KG1 (cell line): ENCODE data around the gene ZFYVE1.
"Not testable (repeated sequence)": the region's sequence is repeated elsewhere in the genome, so short reads cannot be mapped to it uniquely, and the experiment has no call there.

Source experiments
- DNase-seq: peaks from one replicate; lab custom pipeline; 2025; lab: John Stamatoyannopoulos, UW

ZFYVE1 gene

GRCh38 chr14:73000073-73000472 is 26.8 kb downstream of the ZFYVE1 start:
- no peak for DNase-seq

- no peak for DNase-seq
Observed at GRCh38 chr14:72999316-72999715, 27.6 kb downstream of the ZFYVE1 start.

GRCh38 chr14:72998252-72998903 is 28.5 kb downstream of the ZFYVE1 start:
- DNase-seq, result no peak

- no peak for DNase-seq
Observed at GRCh38 chr14:72996916-72997315, 30.0 kb downstream of the ZFYVE1 start.

GRCh38 chr14:72990171-72990570 is 36.7 kb downstream of the ZFYVE1 start:
- DNase-seq, result no peak

- no peak for DNase-seq
Observed at GRCh38 chr14:72986857-72987256, 40.0 kb downstream of the ZFYVE1 start.

GRCh38 chr14:72986214-72986613 is 40.7 kb downstream of the ZFYVE1 start:
- DNase-seq, result no peak

- no peak for DNase-seq
Observed at GRCh38 chr14:72982146-72982708, 44.7 kb downstream of the ZFYVE1 start.

GRCh38 chr14:72980863-72981262 is 46.0 kb downstream of the ZFYVE1 start:
- DNase-seq, result no peak

- no peak for DNase-seq
Observed at GRCh38 chr14:72978856-72979255, 48.0 kb downstream of the ZFYVE1 start.

- DNase-seq, result no peak
Observed at GRCh38 chr14:72975770-72976169, 51.1 kb downstream of the ZFYVE1 start.

- DNase-seq, result no peak
Observed at GRCh38 chr14:72974661-72975060, 52.2 kb downstream of the ZFYVE1 start.

- DNase-seq, result no peak
Observed at GRCh38 chr14:72970824-72971434, 56.0 kb downstream of the ZFYVE1 start.

- DNase-seq, result no peak
Observed at GRCh38 chr14:72970058-72970630, 56.8 kb downstream of the ZFYVE1 start.

- DNase-seq, result no peak
Observed at GRCh38 chr14:72968316-72968715, 58.6 kb downstream of the ZFYVE1 start.

GRCh38 chr14:72966038-72966437 is 60.9 kb downstream of the ZFYVE1 start:
- DNase-seq, result no peak

- no peak for DNase-seq
Observed at GRCh38 chr14:72965249-72965648, 61.7 kb downstream of the ZFYVE1 start.

- DNase-seq, result no peak
Observed at GRCh38 chr14:72962829-72963312, 64.0 kb downstream of the ZFYVE1 start.

GRCh38 chr14:72962336-72962754 is 64.6 kb downstream of the ZFYVE1 start:
- not testable (repeated sequence) for DNase-seq

GRCh38 chr14:72961579-72962335 is 65.1 kb downstream of the ZFYVE1 start:
- DNase-seq, result no peak

GRCh38 chr14:72961016-72961415 is 65.9 kb downstream of the ZFYVE1 start:
- DNase-seq, result not testable (repeated sequence)

GRCh38 chr14:72958548-72958947 is 68.4 kb downstream of the ZFYVE1 start:
- DNase-seq, result no peak
